Brain microvascular endothelial cell (primary cell): ENCODE results near the gene NTRK3.

Experiments used
- DNase-seq: peaks from one replicate; pipeline ENCODE4 v3.0.0-alpha.2; 2020
- H3K27ac ChIP-seq: fragments of 250-450 bp; sonication (Bioruptor Pico); 2 replicates; pipeline ENCODE4 v1.5.1; 2020; ENCODE audit warnings: mild to moderate bottlenecking, moderate library complexity
- H3K27me3 ChIP-seq: fragments of 250-450 bp; sonication (Bioruptor Pico); replicated peaks from 2 replicates; pipeline ENCODE4 v1.5.1; 2020; ENCODE audit warnings: mild to moderate bottlenecking
- H3K36me3 ChIP-seq: fragments of 250-450 bp; sonication (Bioruptor Pico); replicated peaks from 2 replicates; pipeline ENCODE4 v1.5.1; 2020; ENCODE audit warnings: mild to moderate bottlenecking
- H3K4me3 ChIP-seq: 2 replicates; pipeline ENCODE4 v1.5.1; 2011; ENCODE audit warnings: low read depth, mild to moderate bottlenecking, control low read depth, low read length, moderate library complexity
- in situ Hi-C: cut with HindIII; loops from 2 replicates; pipeline ENCODE4 v1.10.0; 2017; ENCODE audit warnings: low sequenced_read_pairs, low pct_ligation_motif_present
- TF ChIP-seq, protein P1 (sequence below): IDR thresholded peaks from 2 replicates; pipeline ENCODE4 v1.5.1; 2011; ENCODE audit warnings: low read depth, mild to moderate bottlenecking, moderate library complexity, low read length, control low read depth, inconsistent platforms; ENCODE audit errors: missing control alignments

Gene NTRK3

DNA sequence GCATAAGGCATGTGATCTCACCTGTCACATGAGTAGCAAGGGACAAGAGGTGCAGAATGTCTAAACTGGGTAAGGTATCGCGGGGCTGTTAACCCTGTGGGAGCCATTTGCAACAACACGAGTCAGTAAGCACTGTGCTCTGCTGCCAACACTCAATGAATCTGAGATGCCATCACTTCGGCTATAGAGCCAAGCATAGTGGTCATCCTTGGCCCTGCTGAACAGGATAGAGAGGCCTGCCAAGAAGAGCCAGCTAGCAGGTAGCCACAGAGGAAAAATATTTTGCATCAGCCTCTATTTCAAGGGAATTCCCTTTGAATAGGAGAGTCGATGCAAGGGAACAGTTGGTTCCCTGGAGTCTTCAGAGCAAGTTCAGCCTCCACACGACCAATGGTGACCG is 137.8 kb downstream of the NTRK3 start:
- in situ Hi-C loops = no loop called here

GRCh38 chr15:88118035-88118434 is 138.5 kb downstream of the NTRK3 start:
- Histone ChIP-seq H3K27me3 (no peaks in the 10 kb centered on the region), H3K4me3 (no peak overlapping the region), H3K27ac (no peak overlapping the region), H3K36me3 (no peaks in the 10 kb centered on the region)
- TF ChIP-seq, protein P1, sequence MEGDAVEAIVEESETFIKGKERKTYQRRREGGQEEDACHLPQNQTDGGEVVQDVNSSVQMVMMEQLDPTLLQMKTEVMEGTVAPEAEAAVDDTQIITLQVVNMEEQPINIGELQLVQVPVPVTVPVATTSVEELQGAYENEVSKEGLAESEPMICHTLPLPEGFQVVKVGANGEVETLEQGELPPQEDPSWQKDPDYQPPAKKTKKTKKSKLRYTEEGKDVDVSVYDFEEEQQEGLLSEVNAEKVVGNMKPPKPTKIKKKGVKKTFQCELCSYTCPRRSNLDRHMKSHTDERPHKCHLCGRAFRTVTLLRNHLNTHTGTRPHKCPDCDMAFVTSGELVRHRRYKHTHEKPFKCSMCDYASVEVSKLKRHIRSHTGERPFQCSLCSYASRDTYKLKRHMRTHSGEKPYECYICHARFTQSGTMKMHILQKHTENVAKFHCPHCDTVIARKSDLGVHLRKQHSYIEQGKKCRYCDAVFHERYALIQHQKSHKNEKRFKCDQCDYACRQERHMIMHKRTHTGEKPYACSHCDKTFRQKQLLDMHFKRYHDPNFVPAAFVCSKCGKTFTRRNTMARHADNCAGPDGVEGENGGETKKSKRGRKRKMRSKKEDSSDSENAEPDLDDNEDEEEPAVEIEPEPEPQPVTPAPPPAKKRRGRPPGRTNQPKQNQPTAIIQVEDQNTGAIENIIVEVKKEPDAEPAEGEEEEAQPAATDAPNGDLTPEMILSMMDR = no peak
- DNase-seq = no peak
- in situ Hi-C loops = no loop called here

More for the DNA sequence above, 137.8 kb downstream of the NTRK3 start:
- no peaks in the 10 kb centered on the region for H3K27me3 ChIP-seq
- no peak overlapping the region for H3K4me3 ChIP-seq
- no peak overlapping the region for H3K27ac ChIP-seq
- DNase-seq = no peak
- no peaks in the 10 kb centered on the region for H3K36me3 ChIP-seq
- TF ChIP-seq, protein P1 = no peak

DNA sequence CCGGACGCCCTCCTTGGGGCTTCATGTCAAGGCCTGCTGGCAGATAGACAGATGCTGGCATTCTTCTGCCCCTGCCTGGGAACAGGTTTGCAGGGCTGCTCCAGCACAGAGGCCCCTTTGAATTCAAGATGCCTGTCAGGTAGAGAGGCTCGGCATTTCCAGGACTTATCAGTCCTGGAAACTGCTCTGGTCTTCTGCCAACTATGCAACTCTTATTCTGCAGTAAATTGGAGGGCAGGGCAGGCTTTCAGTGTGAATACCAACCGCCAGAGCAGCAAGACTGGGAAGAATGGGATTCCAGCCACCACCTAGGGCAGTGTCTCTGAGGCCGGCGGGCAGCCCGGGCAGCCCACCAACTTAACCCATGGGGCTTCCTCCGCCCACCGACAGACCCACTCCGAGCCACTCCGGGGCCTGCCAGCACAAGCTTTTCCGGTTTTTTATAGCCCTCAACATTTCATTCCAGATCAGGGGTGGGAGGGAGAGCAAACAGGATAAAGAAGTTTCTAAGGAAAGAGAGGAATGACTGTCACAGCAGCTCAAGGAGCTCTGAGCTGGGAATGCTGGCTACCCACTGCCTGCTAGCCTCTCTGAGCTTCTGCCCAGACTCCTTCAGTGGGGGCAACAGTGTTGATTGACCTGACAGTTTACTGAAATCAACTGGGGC is 140.9 kb downstream of the NTRK3 start:
- DNase-seq = no peak
- Histone ChIP-seq H3K4me3 (no peak overlapping the region), H3K27ac (no peak overlapping the region), H3K27me3 (no peaks in the 10 kb centered on the region), H3K36me3 (no peaks in the 10 kb centered on the region)
- in situ Hi-C loops = no loop called here
- TF ChIP-seq, protein P1 = no peak

- TF ChIP-seq, protein P1 = no peak
- Histone ChIP-seq H3K4me3 (no peak overlapping the region), H3K36me3 (no peaks in the 10 kb centered on the region), H3K27ac (no peak overlapping the region), H3K27me3 (no peaks in the 10 kb centered on the region)
- DNase-seq = no peak
- in situ Hi-C loops = no loop called here
Observed at GRCh38 chr15:88113613-88114308, 142.8 kb downstream of the NTRK3 start.

GRCh38 chr15:88108991-88109390 is 147.5 kb downstream of the NTRK3 start:
- in situ Hi-C loops = no loop called here
- Histone ChIP-seq H3K27ac (no peak overlapping the region), H3K27me3 (no peaks in the 10 kb centered on the region), H3K4me3 (no peak overlapping the region), H3K36me3 (no peaks in the 10 kb centered on the region)
- TF ChIP-seq, protein P1 = no peak
- no peak for DNase-seq
